ENCODE data around the gene NLRP9.

Gene NLRP9

DNA sequence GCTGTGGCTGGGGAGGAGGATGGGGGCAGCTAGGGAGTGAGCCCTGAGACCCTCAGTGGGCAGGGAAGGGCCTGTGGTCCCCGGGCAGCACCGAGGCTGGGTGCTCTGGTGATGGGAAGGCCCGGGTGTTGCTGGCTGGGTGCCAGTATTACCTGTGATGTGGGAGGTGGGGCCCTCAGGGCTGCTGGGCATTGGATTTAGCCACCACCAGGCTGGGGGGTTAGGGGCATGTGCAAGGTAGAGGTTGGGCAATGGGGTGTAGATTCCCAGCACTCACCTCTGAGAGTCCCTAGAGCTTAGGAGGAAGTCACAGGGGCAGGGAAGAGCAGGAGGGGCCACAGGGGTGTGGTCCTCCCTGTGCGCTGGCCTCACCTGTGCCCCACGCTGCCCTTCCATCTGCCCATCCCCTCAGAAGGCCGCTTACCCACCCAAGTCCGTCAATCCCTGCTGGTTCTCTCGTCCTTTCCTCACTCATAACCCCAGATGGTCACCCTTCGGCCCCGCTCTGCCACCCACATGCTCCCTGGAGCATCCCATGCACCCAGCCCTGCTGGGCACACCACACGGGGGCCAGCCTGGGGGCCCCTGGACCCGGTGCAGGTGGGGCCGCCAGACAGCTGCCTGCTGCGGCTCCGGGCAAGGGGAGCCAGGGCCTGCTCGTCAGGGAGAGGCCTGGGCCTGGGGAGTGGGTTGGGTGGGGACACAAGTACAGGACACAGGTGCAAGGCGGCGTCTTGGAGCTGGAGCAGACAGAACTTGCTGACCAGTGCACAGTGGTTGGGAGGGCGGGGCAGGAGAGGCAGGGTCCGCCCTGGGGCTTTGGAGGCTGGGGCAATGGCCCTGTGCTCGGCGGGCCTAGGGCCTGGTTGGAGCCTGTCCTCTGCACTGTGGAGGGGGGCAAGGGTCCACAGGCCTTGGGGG is 50.7 kb downstream of the NLRP9 start:
- Histone ChIP-seq H3K4me3 (ENCODE audit: low read length) (no peak overlapping the region), H4K20me1 (ENCODE audit: insufficient read depth, low read length) (peaks cover 76% of the 10 kb centered on the region), H2AFZ (ENCODE audit: low read depth, low read length) (no peak overlapping the region), H3K4me2 (ENCODE audit: low read length) (no peak overlapping the region), H3K9me3 (ENCODE audit: insufficient read depth, low read length) (no peaks in the 10 kb centered on the region), H3K4me1 (ENCODE audit: low read length) (no peaks in the 10 kb centered on the region), H3K79me2 (ENCODE audit: low read length) (peaks cover 64% of the 10 kb centered on the region), H3K9ac (ENCODE audit: low read length) (no peak overlapping the region), H3K36me3 (replicated peaks; ENCODE audit: low read depth, low read length) (peaks cover 70% of the 10 kb centered on the region), H3K27ac (ENCODE audit: low read length) (no peak overlapping the region), H3K27me3 (ENCODE audit: low read depth, low read length) (no peaks in the 10 kb centered on the region)
- TF ChIP-seq EZH2phosphoT487 (IDR thresholded peaks at IDR 0.05; ENCODE audit: low read depth), result no peak
- TF ChIP-seq, protein P1, sequence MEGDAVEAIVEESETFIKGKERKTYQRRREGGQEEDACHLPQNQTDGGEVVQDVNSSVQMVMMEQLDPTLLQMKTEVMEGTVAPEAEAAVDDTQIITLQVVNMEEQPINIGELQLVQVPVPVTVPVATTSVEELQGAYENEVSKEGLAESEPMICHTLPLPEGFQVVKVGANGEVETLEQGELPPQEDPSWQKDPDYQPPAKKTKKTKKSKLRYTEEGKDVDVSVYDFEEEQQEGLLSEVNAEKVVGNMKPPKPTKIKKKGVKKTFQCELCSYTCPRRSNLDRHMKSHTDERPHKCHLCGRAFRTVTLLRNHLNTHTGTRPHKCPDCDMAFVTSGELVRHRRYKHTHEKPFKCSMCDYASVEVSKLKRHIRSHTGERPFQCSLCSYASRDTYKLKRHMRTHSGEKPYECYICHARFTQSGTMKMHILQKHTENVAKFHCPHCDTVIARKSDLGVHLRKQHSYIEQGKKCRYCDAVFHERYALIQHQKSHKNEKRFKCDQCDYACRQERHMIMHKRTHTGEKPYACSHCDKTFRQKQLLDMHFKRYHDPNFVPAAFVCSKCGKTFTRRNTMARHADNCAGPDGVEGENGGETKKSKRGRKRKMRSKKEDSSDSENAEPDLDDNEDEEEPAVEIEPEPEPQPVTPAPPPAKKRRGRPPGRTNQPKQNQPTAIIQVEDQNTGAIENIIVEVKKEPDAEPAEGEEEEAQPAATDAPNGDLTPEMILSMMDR (IDR thresholded peaks at IDR 0.05; ENCODE audit: low read depth, low read length), result no peak

DNA sequence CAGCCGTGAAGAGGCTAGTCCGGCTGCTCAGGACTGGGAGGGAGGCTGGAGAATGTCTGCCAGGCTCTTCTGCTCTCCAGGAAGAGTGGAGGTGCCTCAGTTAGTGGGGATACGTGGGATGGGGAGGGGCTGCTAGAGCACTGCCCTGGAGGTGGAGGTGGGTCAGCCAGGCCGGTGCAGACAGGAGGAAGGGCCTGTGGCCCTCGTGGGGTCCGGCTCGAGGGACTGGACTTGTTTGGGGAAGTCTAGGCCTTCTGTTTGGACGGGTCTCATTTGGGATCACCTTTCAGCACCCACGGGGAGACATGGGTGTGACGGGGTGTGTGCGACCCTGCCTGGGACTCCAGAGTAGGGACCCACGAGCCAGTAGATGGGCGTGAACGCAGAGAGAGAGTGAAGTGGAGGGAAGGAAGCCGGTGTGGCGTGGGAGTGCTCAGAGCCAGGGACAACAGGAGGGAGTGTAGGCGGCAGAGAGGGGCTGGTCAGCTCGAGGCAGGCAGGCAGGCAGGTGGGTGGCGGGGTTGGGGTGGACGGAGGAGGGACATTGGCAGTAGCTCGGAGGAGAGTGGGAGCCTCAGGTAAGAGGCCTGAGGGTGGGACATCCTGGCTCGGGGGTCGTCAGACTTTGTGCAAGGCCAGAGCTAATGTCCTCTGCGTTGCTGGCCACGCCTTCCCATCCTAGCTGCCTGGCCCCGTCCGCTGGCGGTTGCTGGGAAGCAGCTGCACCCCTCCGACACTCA is 51.7 kb downstream of the NLRP9 start:
- peaks cover 85% of the 10 kb centered on the region for H4K20me1 ChIP-seq (ENCODE audit: insufficient read depth, low read length)
- no peak overlapping the region for H3K9ac ChIP-seq (ENCODE audit: low read length)
- TF ChIP-seq, protein P1 (IDR thresholded peaks at IDR 0.05; ENCODE audit: low read depth, low read length), result no peak
- TF ChIP-seq EZH2phosphoT487 (IDR thresholded peaks at IDR 0.05; ENCODE audit: low read depth), result no peak

DNA sequence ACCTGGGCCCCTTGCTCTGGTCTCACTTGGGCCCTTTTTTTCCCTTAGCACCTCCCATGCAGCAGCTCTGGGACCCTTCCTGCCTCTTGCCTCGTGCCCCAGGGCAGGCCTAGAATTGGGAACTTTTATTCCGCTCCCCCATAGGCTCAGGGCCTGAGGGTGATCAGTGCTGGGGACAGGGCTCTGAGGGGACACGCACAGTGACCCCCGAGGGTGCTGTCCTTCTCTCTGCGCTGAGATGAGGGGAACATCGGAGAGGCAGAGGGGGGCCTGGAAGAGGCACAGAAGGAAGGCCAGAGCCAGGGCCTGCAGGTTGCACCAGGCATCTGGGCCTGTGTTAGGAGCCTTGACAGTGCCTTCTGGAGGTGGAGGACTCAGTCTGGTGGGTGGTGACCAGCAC is 52.4 kb downstream of the NLRP9 start:
- no peak for TF ChIP-seq EZH2phosphoT487 (IDR thresholded peaks at IDR 0.05; ENCODE audit: low read depth)
- TF ChIP-seq, protein P1 (IDR thresholded peaks at IDR 0.05; ENCODE audit: low read depth, low read length), result no peak
- Histone ChIP-seq H3K79me2 (ENCODE audit: low read length) (peaks cover 81% of the 10 kb centered on the region), H3K27ac (ENCODE audit: low read length) (no peak overlapping the region)

More for the DNA sequence above, 51.7 kb downstream of the NLRP9 start:
- Histone ChIP-seq H3K27ac (ENCODE audit: low read length) (no peak overlapping the region), H3K9me3 (ENCODE audit: insufficient read depth, low read length) (no peaks in the 10 kb centered on the region), H3K36me3 (replicated peaks; ENCODE audit: low read depth, low read length) (peaks cover 71% of the 10 kb centered on the region), H3K4me3 (ENCODE audit: low read length) (no peak overlapping the region), H3K4me1 (ENCODE audit: low read length) (no peaks in the 10 kb centered on the region), H3K27me3 (ENCODE audit: low read depth, low read length) (no peaks in the 10 kb centered on the region), H2AFZ (ENCODE audit: low read depth, low read length) (no peak overlapping the region), H3K4me2 (ENCODE audit: low read length) (no peak overlapping the region), H3K79me2 (ENCODE audit: low read length) (peaks cover 74% of the 10 kb centered on the region)

More for the DNA sequence above, 52.4 kb downstream of the NLRP9 start:
- no peak overlapping the region for H3K4me3 ChIP-seq (ENCODE audit: low read length)
- no peaks in the 10 kb centered on the region for H3K27me3 ChIP-seq (ENCODE audit: low read depth, low read length)
- no peak overlapping the region for H3K4me2 ChIP-seq (ENCODE audit: low read length)
- peaks cover 72% of the 10 kb centered on the region for H3K36me3 ChIP-seq (replicated peaks; ENCODE audit: low read depth, low read length)
- peaks cover 89% of the 10 kb centered on the region for H4K20me1 ChIP-seq (ENCODE audit: insufficient read depth, low read length)
- H3K9me3 ChIP-seq (ENCODE audit: insufficient read depth, low read length), result no peaks in the 10 kb centered on the region
- H3K4me1 ChIP-seq (ENCODE audit: low read length), result no peaks in the 10 kb centered on the region
- H3K9ac ChIP-seq (ENCODE audit: low read length), result no peak overlapping the region
- H2AFZ ChIP-seq (ENCODE audit: low read depth, low read length), result no peak overlapping the region
